NCI-H1436 (cell line): Measurements from ENCODE around the gene KANSL1.

Experiments used
- DNase-seq: peaks from one replicate; lab custom pipeline; 2025; lab: John Stamatoyannopoulos, UW

KANSL1 gene

DNA sequence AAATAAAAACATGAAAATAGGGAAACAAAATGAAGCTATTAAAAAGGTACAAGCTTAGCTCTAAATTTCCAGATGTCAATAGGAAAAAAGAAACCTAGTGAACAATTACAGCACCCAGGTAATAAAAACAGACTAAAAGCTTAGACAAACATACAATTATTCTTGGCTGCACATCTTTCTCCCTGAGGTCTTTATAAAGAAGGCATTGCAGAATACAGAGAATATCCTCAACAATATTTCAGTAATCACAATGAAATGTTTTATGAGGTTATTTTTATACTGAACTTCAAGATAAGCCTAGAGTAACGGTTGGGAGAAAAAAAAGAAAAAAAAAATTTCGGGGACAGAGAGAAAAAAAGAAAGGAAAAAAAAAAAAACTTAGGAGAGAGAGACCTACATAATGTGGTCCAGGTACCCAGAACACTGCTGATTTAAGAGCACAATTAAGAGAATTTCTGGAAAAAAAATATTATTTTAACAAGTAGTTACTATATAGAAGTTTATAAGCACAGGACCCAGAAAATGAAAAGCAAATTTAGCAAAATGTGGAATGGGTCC lies 26.5 kb downstream of the KANSL1 start:
- DNase-seq, result no peak

DNA sequence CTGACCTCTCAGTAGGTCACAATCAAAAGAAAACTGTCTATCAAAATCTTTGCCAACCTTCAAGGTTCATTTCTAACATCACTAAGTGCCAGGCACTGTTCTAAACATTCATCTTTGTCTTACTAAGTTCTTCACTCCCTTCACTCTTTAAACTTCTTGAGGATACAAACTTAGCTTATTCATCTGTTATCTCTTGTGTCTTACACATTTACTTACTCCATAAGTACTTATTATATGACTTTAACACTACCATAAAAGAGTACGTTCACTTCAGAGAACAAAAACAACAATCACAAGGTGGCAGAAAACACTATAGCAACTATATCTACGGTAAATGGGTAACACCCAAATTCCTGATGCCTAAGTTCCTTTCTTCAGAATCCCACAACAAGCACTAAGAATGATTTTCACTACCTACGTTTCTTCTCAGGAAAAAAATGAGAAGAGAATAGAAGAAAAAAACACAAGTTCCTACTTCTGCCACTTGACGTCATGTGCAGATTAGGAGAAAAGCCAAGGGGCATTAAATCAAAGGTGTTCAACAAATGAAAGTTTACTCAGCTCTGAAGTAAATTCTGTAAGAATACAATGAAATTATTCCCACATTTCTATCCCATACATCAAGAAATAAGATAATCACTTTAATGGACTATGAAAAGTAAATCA lies 29.2 kb downstream of the KANSL1 start:
- no peak for DNase-seq

DNA sequence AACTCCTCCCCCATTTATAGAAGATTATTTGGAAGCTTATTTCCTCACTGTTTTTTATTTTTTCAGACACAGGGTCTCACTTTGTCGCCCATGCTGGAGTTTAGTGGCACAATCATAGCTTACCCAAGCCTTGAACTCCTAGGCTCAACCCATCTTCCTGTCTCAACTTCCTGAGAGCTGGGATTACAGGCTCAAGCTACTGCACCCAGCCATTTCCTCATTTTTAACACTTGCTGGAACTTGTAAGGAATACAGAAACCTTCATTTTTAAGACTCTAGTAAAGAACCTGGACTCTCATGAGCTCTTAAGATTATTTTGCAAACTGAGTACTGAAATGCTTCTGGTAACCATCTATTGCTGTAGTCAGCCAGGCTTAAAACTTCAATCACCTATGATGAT lies 29.9 kb downstream of the KANSL1 start:
- no peak for DNase-seq

DNA sequence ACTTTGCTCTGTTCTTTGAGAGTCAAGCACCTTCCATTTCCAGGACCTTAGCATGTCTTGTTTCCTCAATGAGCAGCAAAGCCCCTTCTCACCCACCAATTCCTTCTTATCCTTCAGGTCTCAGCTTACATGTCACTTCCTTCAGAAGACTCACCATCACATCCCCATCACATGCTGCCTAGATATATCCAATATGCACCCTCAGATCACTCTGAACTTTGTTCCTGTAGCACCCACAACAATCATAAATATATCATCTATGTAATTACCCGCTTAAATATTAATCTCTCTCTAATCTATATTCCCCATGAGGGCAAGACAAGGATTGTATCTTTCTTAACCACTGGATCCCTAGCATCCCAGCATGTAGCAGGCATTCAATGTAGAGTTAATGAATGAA lies 30.4 kb downstream of the KANSL1 start:
- no peak for DNase-seq

DNA sequence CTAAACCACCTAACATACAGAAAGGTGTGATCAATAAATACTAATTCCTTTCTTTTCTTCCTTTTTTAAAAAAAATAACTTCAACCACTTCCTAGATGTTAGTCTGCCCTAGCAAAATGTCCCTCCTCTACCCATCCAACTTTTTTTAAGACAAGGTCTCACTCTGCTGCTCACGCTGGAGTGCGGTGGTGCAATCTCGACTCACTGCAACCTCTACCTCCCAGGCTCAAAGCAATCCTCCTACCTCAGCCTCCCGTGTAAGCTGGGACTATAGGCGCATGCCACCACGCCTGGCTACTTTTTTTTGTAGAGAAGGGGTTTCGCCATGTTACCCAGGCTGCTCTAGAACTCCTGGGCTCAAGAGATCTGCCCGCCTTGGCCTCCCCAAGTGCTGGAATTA lies 33.1 kb downstream of the KANSL1 start:
- DNase-seq, result no peak

DNA sequence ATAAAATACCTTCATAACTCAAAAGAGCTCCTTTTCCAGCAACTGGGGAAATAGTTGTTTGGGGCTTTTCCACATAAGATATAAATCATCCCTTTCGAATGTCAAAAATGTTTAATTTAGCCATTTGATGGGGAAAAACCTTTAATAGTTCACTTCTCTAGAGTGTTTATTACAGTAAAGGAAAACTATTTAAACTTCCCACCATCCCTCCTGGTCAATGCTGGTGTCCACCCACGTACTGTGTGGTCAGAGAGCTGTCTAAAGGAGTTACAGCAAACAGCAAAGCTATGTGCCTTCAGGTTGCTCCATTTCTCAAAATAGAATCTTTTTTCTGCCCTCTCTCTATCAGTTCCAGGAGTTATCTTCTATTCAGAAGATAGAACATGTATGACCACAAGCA lies 33.5 kb downstream of the KANSL1 start:
- DNase-seq, result no peak

DNA sequence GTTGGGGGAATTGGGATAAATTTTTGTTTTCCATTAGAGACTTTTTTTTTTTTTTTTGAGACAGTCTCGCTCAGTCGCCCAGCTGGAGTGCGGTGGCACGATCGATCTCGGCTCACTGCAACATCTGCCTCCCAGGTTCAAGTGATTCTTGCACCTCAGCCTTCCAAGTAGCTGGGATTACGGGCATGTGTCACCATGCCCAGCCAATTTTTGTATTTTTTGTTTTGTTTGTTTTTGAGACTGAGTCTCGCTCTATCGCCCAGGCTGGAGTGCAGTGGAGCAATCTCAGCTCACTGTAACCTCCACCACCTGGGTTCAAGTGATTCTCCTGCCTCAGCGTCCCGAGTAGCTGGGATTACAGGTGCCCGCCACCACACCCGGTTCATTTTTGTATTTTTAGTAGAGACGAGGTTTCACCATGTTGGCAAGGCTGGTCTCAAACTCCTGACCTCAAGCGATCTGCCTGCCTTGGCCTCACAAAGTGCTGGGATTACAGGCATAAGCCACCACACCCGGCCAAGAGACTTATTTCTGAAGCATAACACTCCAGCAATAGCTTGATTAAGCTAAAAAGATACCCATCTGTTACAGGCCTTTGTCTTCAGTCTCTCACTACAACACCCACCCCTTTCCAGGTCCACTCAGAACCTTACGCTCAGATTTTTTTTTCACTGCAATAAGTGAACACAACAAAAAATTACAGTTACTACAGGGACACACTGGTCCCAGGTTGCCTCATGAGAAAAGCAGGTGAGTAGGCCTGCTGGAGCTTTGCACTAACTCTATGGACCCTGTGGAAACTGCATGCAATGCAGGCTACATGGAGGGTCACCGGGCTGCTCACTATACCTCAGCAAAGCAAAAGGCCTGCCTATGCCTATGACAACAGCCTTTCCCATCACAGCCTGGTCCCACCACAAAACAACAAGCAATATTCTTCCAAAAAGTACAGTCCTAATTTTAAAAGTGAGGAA lies 34.6 kb downstream of the KANSL1 start:
- no peak for DNase-seq

DNA sequence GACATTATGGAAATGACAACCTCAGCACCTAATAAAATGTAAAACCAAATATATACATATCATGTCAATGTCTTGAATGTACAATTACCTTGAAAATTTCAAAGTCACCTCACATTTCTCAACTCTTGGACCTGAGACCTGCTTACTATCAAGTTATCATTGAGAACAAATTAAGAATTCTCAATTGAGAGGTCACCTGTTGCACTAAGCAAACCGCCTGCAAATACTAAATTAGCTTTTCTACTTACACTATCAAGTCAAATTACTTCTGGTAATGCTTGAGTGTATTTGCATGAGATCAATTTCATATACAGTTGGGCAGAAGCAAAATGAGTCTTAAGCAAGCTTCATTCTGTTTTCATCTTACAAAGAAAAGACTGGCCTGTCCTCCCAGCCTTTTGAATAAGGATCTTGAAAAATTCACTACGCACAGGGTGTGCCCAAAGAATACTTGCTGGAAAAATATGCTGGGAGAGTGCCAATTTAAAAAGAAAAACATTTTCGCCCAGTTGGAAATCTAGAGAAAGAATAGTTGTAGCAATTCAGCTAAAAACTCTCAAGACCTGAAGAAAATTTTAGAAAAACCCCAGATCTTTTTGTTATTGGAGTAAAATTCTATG lies 35.7 kb downstream of the KANSL1 start:
- peak; percentile 29 for DNase-seq

DNA sequence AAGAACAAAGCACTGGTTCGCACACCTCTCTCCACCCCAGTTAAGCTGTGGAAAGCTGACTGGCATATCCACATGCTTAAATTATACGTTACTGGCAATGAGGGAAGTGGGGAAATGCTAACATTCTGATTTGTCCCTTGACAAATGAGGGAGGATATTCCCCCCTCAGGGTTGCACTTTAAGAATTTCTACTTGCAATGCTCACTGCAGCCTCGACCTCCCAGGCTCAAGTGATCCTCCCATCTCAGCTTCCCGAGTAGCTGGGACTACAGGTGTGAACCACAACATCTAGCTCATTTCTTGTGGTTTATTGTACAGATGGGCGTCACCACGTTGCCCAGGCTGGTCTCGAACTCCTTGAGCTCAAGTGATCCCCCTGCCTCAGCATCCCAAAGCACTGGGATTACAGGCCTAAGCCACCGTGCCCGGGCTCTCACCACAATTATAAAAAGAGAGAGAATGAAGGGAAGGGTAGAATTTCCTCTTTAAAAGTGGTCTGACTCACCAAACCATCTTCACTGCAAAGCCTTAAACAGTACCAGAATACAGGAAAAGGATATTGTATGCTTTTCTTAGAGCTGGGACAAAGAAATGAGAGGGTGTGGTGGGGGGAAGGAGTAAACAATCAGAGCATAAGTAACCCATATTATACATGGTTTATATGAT lies 38.9 kb downstream of the KANSL1 start:
- DNase-seq, result no peak

DNA sequence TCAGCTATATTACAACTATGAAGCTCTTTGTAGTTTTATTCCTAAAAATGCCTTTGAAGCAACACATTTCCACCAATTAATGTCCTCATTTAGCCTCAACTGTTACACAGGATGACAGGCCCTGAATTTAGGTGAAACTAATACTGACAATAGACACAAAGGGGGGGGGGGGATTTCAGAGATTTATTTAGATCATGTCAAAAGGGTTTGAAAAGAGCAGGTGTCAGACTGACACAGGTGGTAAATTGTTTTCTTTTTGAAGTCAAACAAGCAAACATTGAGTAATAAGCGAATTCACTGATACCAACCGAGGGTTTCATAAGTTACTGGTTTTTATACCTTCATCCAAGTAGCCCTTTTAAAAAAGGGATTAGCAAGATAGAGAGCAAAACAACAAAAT lies 40.8 kb downstream of the KANSL1 start:
- DNase-seq, result no peak

DNA sequence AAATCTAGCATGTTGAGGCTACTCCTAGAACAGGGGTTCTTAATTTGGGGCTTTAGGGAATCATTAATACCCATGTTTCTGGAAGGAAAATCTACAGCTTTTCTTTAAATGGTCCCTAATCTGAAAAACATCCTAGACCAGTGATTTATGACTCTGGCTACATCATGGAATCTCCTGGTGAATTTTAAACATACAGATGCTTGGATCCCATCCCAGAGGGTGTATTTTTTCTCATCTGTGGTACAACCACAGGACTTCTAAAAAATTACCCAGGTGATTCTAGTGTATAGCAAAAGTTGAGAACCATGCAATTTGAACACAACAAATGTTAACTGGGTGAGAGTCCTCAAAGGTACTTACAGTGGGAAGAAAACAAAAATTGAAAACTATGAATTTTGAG lies 41.5 kb downstream of the KANSL1 start:
- no peak for DNase-seq

DNA sequence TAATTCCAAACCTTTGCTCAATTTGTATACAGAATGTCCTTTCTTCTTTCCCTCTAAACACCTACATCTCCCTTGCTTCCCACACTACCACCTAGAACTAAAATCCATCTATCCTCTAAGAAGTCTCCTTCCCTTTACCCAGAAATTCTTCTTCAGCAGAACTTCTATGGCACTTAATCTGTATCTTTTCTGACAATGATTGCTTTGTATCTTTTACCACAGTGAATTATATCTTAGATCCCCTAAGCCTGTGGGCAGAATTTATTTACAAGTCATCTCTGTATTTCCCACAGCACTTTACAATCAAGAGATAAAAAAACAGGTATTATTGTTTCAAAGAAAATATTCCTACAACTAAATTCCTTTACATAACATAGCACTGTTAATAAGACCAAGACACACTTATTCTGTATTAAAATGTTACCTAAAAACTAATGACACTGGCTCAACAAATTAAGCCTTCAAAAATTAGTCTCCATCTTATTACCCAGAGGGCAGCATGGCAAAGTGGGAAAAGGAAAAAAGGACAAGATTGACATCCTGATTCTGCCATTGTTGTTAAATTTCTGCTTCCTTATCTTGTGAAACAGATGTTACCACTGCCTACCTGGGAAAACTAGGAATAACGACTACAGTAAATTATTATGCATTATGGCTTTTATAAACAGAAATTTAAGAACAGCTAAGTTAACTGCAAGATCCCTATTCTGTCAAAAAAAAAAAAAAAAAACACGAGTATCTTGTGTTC lies 42.8 kb downstream of the KANSL1 start:
- no peak for DNase-seq

DNA sequence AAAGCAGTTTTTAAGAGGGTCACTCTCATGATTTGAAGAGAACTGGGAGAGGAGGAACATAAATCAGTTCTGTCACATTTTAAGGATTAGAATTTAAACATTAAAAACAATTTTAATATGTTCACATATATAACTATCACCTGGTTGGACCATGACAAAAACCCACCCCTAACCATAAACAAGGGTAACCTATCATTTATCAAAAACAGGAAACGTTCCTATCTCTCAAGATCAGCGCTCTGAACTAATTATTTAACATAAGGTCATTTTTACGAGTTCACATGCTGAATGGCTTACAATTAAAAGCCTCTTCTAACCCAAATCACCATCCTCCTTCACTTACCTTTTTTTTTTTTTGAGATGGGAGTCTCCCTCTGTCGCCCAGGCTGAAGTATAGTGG lies 45.0 kb downstream of the KANSL1 start:
- DNase-seq, result no peak

DNA sequence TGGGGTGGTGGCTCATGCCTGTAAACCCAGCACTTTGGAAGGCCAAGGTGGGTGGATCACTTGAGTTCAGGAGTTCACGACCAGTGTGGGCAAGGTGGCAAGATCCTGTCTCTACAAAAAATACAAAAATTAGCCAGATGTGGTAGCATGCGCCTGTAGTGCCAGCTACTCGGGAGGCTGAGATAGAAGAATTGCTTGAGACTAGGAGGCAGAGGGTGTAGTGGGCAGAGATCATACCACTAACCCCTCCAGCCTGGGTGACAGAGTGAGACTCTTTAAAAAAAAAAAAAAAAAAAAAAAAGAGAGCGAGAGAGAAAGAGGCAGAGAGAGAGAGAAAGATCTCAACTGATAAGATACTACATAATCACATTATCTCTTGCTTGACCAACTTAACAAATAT lies 45.9 kb downstream of the KANSL1 start:
- DNase-seq, result no peak

DNA sequence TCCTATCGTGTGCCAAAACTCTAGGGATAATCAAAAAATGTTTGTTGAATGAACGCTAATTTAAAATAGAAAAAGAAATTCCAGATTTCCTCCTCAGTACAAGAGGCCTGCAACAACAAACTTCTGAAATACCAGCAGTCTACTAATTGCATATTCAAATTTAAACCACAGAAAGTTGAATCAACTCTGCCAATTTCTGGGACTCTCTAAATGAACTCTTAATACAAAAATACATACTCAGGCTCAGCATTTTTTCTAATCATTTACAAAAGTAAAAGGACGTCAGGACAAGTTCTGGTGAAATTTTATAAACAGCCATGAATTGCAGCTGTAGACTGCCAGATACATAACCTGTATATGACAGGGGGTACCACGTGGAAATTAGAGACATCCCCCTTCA lies 49.0 kb downstream of the KANSL1 start:
- no peak for DNase-seq

DNA sequence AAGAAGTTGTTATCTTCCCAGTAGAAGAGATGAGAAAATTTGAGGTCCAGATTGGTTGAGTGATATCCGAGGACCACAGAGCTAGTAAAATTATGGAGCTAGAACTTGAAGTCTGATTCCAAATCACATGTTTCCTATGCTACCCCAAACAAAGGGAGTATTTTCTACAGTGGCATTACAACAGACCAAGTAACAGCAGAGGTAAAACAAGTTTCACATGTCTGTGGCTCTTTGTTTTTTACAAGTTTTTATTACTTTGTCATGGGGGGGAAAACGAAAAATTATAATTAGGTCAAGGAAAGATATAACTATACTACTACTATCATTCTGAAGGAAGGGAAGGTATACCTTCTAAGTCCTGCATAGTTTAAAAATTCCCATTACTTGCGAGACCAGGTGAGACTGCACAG lies 49.4 kb downstream of the KANSL1 start:
- no peak for DNase-seq

DNA sequence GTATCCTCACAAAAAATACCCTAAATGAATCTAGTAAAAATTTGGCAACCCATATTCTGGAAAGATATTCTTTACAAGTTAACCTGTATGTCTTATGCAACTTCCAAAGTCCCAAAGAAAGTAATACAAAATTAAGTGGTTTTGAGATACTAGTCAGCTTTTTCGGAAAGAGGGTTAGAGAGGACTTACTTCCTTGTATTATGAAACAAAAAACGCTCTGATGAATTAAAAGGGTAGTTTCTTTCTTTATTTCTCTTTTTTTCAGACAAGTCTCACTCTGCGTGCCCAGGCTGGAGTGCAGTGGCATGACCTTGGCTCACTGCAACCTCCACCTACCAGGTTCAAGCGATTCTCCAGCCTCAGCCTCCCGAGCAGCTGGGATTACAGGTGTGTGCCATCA lies 51.6 kb downstream of the KANSL1 start:
- DNase-seq, result no peak

DNA sequence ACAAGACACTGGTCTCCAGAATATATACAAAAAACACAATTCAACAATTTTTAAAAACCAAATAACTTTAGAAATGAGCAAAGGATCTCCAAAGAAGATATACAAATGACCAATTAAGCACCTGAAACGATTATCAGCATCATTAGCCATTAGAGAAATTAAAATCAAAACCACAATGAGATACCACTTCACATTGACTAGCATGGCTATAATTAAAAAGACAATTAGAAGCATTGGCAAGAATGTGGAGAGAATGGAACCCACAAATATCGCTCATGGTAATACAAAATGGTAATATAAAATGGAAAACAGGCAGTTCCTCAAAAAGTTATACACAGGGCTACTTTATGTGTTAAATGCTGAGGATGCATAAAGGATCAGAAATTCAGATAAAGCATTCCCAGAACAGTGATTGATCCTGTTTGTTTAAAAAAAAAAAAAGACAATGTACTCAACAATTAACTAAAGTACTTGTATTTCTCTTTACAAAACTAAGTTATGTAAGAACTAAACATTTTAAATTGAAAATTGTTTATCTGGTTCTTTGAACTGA lies 52.5 kb downstream of the KANSL1 start:
- DNase-seq, result no peak

DNA sequence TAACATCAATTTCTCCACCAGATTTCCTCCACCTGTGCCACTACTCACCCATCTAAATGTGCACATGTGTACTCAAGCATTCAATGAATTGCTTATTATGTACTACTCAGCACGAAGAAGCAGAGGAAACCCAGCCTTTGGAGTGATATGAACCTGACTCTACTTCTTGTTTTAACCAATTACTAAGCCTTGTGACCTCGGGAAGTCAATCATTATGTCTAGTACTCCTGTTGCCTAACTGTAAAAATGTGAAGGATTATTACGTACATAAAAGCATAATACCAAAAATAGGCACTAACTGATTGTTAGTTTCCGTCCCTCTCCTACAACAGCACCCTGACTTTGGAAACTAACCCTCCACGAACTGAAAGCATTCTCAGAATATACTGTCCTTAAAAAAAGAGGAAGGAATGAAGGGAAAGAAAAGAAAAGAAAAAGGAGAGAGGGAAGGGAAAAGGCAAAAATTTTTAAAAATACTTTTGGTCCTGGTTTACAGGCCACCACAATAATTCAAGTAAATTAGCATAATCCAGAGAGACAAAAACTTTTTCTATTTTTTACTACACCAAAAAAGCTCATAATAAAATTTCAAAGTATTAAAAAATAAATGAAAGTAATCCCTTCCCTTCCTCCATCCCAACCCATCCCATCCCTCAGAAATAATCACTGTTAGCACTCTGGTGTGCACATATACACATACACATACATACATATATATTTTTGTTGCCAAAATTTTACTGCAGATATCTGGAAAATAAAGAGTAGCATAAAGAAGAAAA lies 53.6 kb downstream of the KANSL1 start:
- DNase-seq, result no peak

DNA sequence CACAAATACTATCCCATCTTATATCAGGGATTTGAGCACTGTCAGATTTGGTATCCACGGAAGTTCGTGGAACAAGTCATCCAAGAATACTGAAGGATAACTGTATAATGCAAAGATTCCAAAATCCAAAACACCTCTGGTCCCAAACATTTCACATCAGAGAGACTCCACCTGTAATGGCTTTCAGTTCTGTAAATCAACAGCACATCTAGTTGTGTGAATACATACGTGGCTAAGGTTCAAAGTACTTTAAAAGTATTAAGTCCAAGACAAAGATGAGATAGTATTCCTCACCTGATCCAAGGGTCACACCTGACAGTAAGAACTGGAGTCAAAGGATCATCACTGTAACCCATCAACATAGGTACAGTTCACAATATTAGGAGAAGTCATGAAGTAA lies 54.8 kb downstream of the KANSL1 start:
- DNase-seq, result no peak
